UCSD-AML1 (cell line): ENCODE data around the gene CCT7.
A peak's percentile ranks its signal among the peaks of the same experiment; 100 is the strongest.

Experiments used
- DNase-seq: peaks from one replicate; lab custom pipeline; 2025; ENCODE audit not compliant: unreplicated experiment; lab: John Stamatoyannopoulos, UW

The CCT7 gene

GRCh38 chr2:73266061-73266901, 32.2 kb downstream of the CCT7 start:
- no peak for DNase-seq

GRCh38 chr2:73267008-73267407, 32.9 kb downstream of the CCT7 start:
- DNase-seq = no peak

DNA sequence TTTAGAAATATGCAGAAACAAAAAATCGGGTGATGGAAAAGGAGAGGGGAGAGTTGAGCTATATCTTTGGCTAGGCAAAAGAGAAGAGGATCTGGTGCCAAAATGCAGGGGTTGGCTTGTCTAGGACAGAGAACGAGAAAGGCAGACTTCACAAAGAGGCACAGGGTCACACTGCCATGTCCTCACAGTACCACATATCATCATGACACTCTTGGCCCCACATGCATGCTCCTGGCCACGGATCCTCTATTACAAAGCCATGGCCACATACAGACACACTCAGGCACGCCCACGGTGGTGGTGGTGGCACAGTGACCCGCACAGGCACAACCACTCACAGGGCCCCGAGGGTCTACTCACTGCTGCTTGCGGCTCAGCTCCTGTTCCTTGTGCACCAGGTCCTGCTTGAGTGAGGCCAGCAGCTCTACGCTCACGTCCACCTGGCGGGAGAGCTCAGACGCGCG, 34.3 kb downstream of the CCT7 start:
- DNase-seq = no peak

GRCh38 chr2:73268830-73269685, 35.0 kb downstream of the CCT7 start:
- DNase-seq = no peak

DNA sequence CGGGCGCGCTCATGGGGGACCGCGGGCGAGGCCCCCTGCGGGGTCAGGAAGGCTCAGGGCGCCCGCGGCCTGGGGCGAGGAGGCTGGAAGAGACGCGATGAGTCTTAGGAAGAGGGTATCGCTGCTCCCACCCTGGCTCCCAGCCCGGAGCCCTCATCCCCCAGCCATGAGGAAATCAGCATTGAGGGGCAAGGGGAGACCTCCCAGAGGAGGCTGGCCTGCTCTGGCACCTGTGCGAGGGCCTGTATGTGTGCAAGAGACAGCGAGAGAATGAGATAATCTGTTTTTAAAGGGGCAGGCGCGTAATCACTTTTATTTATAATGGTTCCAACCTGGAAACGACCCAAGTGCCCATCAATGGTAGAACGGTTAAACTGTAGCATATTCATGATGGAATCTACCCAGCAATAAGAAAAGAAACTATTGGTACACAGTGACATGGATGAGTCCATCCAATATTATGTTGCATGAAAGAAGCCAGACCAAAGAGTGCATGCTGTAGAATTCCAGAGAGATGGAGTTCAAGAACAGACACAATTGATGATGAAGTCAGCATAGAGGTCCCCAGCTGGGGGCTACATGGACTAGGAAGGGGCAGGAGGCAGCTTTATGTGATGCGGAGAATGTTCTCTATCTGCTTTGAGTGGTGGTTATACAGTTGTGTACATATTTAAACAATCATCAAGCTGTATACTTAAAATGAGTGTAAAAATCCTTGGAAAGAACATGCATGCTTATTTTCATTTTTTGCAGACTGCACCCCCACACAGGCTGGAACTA, 35.8 kb downstream of the CCT7 start:
- no peak for DNase-seq

- no peak for DNase-seq
Measured at GRCh38 chr2:73272270-73272669, 38.2 kb downstream of the CCT7 start.

DNA sequence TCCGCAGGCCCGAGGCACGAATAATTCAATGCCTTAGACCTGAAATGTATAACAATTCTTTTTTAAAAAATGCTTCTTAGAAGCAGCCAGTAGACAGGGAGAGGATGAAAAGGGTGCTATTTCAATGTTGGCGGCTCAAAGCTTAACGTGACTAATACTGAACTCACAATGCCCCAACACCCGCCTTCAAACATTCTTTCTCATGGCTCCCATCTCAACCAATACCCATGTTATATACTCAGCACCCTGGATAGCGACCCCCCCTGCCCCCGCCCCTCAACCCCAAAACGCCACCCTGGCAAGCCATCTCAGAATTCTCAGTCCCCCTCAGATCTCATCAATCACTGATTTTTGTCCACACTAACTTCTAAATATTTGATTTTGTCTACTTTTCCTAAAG, 45.7 kb downstream of the CCT7 start:
- DNase-seq = no peak

GRCh38 chr2:73281244-73281643, 47.1 kb downstream of the CCT7 start:
- no peak for DNase-seq

DNA sequence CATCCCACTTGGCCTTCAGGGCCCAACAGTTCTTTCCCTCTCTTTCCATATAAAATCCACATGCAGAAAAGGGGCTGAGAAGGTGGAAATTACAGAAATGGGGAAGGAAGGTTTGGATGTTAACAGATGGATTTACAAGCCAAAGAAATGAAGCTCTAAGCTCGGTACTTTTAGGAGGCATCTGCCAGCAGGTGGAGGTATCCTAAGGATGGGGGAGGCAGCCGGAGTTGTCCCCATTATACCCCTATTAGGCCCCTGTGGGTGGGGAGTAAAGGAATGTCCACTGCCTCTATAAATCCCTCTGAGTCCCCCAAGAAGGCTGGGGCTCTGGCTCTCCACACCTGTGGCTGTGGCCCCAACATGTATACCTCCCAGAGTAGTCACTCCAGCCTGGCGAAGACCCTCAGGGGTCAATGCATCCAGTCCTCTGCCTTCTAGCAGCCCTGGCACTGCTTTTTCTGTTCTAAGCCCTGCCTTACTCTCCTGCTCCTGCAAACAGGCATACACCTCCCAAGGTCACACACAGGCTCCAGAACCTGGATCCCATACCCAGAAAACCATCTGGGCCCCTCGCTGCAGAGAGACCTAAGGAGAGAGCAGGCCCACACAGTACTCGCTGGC, 48.9 kb downstream of the CCT7 start:
- DNase-seq = no peak

DNA sequence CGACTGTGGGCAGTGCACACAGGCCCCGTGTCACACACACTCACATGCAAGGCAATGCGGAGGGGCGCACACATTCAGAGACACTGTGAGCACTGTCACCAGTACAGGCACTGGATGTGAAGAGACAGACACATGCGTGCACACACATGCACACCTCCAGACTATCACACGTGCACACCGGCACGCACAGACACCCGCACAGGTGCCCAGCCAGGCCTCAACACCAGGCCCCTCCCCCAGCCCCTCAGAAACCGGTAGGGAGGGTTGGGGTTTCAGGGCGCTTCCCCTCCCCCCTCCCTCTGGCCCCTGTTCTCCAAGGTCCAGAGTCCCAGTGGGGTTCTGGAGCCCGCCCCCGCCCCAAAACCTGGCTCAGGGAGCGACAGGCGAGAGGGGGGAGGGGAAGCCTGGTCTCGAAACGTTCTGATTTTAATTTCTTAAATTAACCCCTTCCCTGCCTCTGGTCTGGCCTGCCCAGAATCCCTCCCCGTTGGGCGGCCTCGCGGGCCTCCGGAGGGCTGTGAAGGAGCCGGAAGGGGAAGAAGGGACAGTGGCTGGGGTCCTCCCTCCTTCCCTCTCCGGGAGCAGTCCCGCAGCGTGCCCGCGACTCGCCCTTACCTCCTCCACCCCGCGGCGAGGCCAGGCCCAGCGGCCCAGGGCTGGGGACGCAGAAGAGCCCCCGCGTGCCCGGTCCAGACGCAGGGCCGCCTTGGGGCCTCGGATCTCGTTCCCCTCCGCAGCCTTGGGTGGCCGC, 49.6 kb downstream of the CCT7 start:
- DNase-seq = peak; percentile 66

GRCh38 chr2:73284296-73285158, 50.4 kb downstream of the CCT7 start, which contains the start of gene FBXO41:
TSS of gene FBXO41 (minus strand) at chr2:73284478. CDS start at chr2:73269630, 14,848 bp downstream.
- peak; percentile 88 for DNase-seq

- DNase-seq = peak; percentile 78
Measured at GRCh38 chr2:73285159-73285739, 51.1 kb downstream of the CCT7 start.

- no peak for DNase-seq
Measured at GRCh38 chr2:73286134-73286655, 52.1 kb downstream of the CCT7 start.

- no peak for DNase-seq
Measured at GRCh38 chr2:73289304-73289703, 55.2 kb downstream of the CCT7 start.

DNA sequence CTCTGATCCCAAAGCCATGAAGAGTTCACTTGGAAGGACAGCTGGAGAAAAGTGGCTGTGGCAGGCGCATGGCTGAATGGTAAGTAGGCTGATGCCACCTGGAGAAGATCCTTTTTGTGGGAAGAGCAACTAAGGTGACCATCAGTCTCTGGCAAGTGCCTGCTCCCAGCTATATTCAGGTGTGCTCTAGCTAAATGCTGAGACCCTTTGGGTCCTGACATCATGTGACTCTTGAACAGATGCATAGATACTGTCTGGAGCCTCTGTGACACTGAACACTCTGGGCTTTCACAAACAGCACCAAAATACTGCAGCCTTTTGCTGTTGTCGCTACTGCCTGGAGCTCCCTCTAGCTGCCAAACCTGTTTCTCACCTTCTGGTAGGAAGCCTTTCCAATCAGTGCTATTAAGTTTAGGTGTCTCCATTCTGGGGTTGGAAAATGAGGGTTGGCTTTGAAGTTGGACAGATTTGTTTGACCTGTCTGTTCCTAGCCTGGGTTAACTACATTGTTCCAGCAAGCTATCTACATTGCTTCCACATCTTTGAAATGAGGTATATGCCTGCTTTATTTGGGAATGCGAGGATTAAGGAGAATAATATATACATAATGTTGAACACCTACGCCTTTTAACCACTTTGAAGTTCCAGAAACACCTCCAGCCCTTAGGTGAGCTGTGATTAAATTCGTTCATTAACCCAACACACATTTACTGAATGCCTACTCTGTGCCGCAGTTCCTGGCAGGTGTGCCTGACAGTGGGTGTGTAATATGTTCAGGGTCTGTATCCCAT, 56.1 kb downstream of the CCT7 start:
- DNase-seq = peak; percentile 20

DNA sequence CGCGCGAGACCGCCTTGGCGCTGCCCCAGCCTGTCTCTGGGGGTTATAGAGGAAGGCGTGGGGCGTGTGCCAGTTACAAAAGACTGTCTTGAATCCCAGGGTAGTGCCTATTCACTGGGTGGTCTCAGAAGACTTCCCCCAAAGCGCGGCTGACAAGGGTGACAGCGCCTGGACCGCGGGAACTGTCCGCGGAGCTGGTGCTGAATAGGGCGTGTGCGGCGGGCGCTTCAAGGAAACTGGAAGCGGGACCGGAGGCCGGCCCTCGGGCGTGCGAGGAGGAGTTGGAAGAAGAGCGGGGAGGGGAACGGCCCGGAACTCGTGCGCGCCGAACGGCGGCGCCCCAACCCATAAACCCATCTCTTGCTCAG, 57.0 kb downstream of the CCT7 start:
- DNase-seq = peak; percentile 71

DNA sequence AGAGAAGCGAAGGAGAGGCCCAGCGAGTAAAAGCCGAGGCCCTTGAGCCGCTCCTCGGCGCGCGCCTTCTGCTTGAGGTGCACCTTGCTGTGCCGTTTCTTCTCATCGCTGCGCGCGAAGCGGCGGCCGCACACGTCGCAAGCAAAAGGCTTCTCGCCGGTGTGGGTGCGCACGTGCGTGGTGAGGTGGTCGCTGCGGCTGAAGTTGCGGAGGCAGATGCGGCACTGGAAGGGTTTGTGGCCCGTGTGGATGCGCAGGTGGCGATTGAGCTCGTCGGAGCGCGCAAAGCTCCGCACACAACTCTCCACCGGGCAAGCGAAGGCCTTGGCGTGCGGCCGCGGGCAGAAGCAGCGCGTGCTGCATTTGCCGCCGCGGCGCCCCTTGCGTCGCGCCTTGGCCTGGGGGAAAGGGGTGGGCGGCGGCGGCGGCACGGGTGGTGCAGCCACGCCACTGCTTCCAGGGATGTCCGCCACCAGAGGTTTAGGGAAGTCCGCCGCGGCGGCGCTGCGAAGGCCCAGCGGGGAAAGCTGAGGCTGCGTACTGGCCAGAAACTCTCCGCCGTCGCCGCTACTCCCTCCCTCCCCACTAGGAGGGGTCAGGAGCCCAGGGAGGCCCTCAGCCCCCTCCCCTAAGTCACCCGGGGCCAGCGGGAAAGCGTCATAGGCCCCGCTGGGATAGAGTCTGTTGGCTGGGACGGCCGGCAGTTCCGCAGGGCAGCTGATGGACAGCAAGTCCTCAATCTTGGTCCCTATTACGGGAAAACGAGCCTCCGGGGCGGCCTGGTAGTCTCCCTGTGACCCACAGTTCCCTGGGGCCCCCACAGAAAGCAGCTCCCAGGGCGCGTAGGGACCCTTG, 57.6 kb downstream of the CCT7 start:
- no peak for DNase-seq
